Parathyroid adenoma (tissue), 2 donors: ENCODE measurements around the gene KCNA4.
"Not testable (repeated sequence)": the region's sequence is repeated elsewhere in the genome, so short reads cannot be mapped to it uniquely, and the experiment has no call there.

Experiments
- H2AFZ ChIP-seq: fragments of 300-600 bp; sonication (generic); one replicate; pipeline ENCODE4 v1.7.0; 2017; ENCODE audit warnings: antibody characterized with exemption, mild to moderate bottlenecking
- H3K27ac ChIP-seq: fragments of 300-600 bp; sonication (generic); one replicate; pipeline ENCODE4 v1.7.0; 2017
- H3K27me3 ChIP-seq: fragments of 300-600 bp; sonication (generic); one replicate; pipeline ENCODE4 v1.7.0; 2017; ENCODE audit warnings: low read length; ENCODE audit not compliant: control insufficient read depth, insufficient read depth
- H3K36me3 ChIP-seq: fragments of 300-600 bp; sonication (generic); one replicate; pipeline ENCODE4 v1.7.0; 2017; ENCODE audit warnings: low read length; ENCODE audit not compliant: control insufficient read depth, insufficient read depth
- H3K4me1 ChIP-seq: fragments of 300-600 bp; sonication (generic); one replicate; pipeline ENCODE4 v1.7.0; 2017; ENCODE audit warnings: control low read depth
- H3K4me2 ChIP-seq: fragments of 300-600 bp; sonication (generic); one replicate; pipeline ENCODE4 v1.7.0; 2017; ENCODE audit warnings: low read length
- H3K4me3 ChIP-seq: fragments of 300-600 bp; sonication (generic); one replicate; pipeline ENCODE4 v1.7.0; 2017; ENCODE audit warnings: low read depth, low read length
- H3K79me2 ChIP-seq: fragments of 300-600 bp; sonication (generic); one replicate; pipeline ENCODE4 v1.7.0; 2017; ENCODE audit warnings: control low read depth
- H3K9ac ChIP-seq: fragments of 300-600 bp; sonication (generic); one replicate; pipeline ENCODE4 v1.7.0; 2017; ENCODE audit warnings: mild to moderate bottlenecking
- H3K9me3 ChIP-seq: fragments of 300-600 bp; sonication (generic); one replicate; pipeline ENCODE4 v1.7.0; 2017; ENCODE audit warnings: low read length; ENCODE audit not compliant: control insufficient read depth
- TF ChIP-seq, protein P1 (sequence below): fragments of 300-600 bp; sonication (generic); IDR thresholded peaks from one replicate; pipeline ENCODE4 v1.7.0; 2017; ENCODE audit warnings: antibody characterized with exemption, mild to moderate bottlenecking
- donor health status: primary hyperparathyroidism.

The KCNA4 gene

DNA sequence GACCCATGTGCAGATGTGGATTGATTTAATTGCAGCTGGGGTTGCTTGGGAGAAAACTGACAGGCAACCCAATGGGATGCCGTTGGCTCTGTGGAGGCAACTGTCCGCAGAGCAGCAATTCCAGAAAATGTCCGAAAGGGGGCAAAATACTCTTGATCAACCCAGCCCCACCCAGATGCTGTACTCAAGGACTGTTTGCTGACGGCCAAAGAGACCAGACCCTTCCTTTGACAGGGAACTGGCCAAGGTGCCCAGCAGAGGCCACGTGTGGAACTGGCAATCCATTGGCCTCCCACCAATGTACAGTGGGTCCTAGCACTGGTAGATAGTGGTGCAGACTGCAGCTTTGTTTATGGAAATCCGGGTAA, 29.7 kb upstream of the KCNA4 start:
- no peaks in the 10 kb centered on the region for H3K27me3 ChIP-seq
- H3K27ac ChIP-seq = no peak overlapping the region
- H3K9me3 ChIP-seq = no peaks in the 10 kb centered on the region
- H3K4me1 ChIP-seq = no peaks in the 10 kb centered on the region
- H3K36me3 ChIP-seq = no peaks in the 10 kb centered on the region
- no peak overlapping the region for H3K4me3 ChIP-seq
- TF ChIP-seq, protein P1, sequence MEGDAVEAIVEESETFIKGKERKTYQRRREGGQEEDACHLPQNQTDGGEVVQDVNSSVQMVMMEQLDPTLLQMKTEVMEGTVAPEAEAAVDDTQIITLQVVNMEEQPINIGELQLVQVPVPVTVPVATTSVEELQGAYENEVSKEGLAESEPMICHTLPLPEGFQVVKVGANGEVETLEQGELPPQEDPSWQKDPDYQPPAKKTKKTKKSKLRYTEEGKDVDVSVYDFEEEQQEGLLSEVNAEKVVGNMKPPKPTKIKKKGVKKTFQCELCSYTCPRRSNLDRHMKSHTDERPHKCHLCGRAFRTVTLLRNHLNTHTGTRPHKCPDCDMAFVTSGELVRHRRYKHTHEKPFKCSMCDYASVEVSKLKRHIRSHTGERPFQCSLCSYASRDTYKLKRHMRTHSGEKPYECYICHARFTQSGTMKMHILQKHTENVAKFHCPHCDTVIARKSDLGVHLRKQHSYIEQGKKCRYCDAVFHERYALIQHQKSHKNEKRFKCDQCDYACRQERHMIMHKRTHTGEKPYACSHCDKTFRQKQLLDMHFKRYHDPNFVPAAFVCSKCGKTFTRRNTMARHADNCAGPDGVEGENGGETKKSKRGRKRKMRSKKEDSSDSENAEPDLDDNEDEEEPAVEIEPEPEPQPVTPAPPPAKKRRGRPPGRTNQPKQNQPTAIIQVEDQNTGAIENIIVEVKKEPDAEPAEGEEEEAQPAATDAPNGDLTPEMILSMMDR = no peak
- H2AFZ ChIP-seq = no peak overlapping the region
- no peak overlapping the region for H3K9ac ChIP-seq
- no peaks in the 10 kb centered on the region for H3K79me2 ChIP-seq
- no peak overlapping the region for H3K4me2 ChIP-seq

DNA sequence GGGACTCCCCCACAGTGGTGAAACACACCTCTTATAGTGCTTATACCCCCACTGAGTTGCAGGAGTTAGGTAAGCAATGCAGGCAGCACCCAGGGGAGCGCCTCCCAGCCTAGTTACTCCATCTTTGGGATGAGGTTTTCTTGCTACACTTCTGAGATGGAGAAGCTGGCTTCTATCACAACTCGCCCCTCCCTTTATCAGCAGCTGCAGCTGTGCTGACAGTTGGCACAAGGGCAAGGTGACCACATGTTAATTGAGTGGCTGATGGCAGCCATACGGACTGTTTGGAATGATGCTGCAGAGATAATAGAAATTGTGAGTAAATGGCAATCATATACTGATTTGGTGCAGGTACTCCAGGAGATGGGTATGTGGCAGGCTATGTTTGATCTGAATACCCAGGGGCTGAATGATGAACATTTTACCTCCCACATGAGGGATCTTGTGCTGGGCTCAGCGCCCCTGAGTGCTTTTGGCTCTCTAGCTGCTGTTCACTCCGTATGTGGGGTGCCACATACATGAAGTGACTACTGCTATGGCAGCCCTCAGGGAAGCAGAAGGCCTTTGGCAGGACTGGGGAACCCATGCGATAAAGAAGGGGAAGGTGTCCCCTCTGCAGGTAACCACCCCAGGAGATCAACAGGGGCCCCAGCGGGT, 29.2 kb upstream of the KCNA4 start:
- no peaks in the 10 kb centered on the region for H3K27me3 ChIP-seq
- H3K9me3 ChIP-seq = no peaks in the 10 kb centered on the region
- no peak overlapping the region for H2AFZ ChIP-seq
- no peak overlapping the region for H3K9ac ChIP-seq
- H3K79me2 ChIP-seq = no peaks in the 10 kb centered on the region
- H3K4me3 ChIP-seq = no peak overlapping the region
- H3K4me1 ChIP-seq = no peaks in the 10 kb centered on the region
- H3K4me2 ChIP-seq = no peak overlapping the region
- TF ChIP-seq, protein P1 = no peak
- H3K27ac ChIP-seq = no peak overlapping the region
- no peaks in the 10 kb centered on the region for H3K36me3 ChIP-seq

DNA sequence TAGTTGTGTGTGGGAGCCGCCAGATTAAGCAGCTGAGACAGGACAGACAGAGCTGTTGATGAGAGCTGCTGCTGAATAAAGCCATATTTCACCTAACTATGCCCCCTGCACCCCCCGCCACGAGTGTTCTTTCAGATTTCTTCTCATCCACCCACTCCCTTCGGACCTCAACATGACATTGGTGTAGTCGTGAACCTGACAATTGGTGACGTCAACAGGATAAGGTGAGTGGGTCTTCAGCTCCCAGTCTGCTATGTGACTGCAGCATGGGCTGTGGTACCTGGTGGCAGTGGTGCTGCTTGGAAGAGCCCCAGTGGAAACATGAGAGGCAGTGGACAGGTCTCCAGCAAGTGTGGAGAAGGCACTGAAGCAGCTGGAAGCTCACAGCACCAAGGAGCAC, 28.3 kb upstream of the KCNA4 start:
- Histone ChIP-seq H3K9ac (no peak overlapping the region), H3K36me3 (no peaks in the 10 kb centered on the region), H3K27ac (no peak overlapping the region), H2AFZ (no peak overlapping the region), H3K27me3 (no peaks in the 10 kb centered on the region), H3K4me3 (no peak overlapping the region), H3K79me2 (no peaks in the 10 kb centered on the region), H3K4me2 (no peak overlapping the region), H3K9me3 (no peaks in the 10 kb centered on the region), H3K4me1 (no peaks in the 10 kb centered on the region)
- TF ChIP-seq, protein P1 = no peak

DNA sequence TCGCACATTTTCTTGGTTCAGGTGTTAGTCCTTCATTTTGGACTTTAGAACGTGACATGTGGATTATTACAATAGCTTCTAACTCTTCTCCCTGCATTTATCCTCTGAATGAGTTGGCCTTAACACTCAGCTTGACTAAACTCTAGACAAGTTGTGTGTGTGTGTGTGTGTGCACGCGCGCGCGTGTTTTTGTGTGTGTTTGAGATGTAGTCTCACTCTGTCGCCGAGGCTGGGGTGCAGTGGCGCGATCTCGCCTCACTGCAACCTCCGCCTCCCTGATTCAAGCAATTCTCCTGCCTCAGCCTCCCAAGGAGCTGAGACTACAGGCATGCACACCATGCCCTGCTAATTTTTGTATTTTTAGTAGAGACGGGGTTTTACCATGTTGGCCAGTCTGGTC, 24.3 kb upstream of the KCNA4 start:
- Histone ChIP-seq H3K9me3 (no peaks in the 10 kb centered on the region), H3K79me2 (no peaks in the 10 kb centered on the region), H3K36me3 (no peaks in the 10 kb centered on the region), H3K4me2 (no peak overlapping the region), H3K27ac (no peak overlapping the region), H2AFZ (no peak overlapping the region), H3K27me3 (no peaks in the 10 kb centered on the region), H3K9ac (no peak overlapping the region), H3K4me3 (no peak overlapping the region), H3K4me1 (no peaks in the 10 kb centered on the region)
- TF ChIP-seq, protein P1 = no peak

DNA sequence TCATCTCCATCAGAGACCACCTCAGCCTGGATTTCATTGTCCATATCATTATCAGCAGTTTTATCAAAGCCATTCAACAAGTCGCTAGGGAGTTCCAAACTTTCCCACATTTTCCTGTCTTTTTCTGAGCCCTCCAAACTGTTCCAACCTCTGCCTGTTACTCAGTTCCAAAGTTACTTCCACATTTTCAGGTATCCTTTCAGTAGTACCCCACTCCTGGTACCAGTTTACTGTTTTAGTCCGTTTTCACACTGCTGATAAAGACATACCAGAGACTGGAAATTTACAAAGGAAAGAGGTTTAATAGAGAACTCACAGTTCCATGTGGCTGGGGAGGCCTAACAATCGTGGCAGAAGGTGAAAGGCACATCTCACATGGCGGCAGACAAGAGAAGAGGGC, 17.9 kb upstream of the KCNA4 start:
- not testable (repeated sequence) for H3K9ac ChIP-seq, H3K79me2 ChIP-seq, H3K27me3 ChIP-seq, H3K27ac ChIP-seq, H3K4me3 ChIP-seq, H2AFZ ChIP-seq, H3K4me2 ChIP-seq, H3K4me1 ChIP-seq, H3K9me3 ChIP-seq, H3K36me3 ChIP-seq

DNA sequence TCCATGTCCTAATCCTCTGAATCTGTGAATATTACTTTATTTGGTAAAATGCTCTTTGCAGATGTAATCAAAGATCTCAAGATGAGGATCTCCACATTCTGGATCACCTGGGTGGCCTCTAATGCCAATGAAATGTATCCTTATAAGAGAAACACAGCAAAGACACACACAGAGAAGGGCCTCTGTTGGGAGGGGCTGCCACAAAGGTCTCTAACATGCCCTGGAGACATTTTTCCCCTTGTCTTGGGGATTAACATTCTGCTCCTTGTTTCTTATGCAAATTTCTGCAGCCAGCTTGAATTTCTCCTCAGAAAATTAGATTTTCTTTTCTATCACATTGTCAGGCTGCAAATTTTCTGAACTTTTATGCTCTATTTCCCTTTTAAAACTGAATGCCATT, 17.3 kb upstream of the KCNA4 start:
- not testable (repeated sequence) for H3K9ac ChIP-seq, H3K27me3 ChIP-seq, H3K4me2 ChIP-seq, H3K9me3 ChIP-seq, H3K4me1 ChIP-seq, H3K79me2 ChIP-seq, H2AFZ ChIP-seq, H3K27ac ChIP-seq, H3K4me3 ChIP-seq, H3K36me3 ChIP-seq
